OCI-LY7 (cell line): ENCODE measurements around the gene NDUFB3.

Source experiments
- CTCF ChIP-seq: fragments of 200-600 bp; sonication (generic); conservative IDR thresholded peaks from 2 replicates; pipeline ENCODE4 v1.5.1; 2014; ENCODE audit warnings: mild to moderate bottlenecking, antibody characterized with exemption, low read length, moderate library complexity, mixed read lengths
- EZH2phosphoT487 ChIP-seq: fragments of 200-600 bp; sonication (generic); IDR thresholded peaks from 2 replicates; pipeline ENCODE4 v1.6.1; 2018; ENCODE audit warnings: low read depth, borderline replicate concordance, mild to moderate bottlenecking, mixed run types, antibody characterized with exemption, low read length, moderate library complexity, mixed read lengths

- no peak for TF ChIP-seq CTCF
- no peak for TF ChIP-seq EZH2phosphoT487
These were observed 32.9 kb upstream of the NDUFB3 start for GRCh38 chr2:201038855-201039254.
